ENCODE data around the gene LARGE1. TPM values are rescaled to one million over a fixed set of nuclear protein-coding genes. Genes with fewer than 3 reads are reported as not detected.

The LARGE1 gene
- total RNA-seq, 1 experiment from 2014 or later, result 1.5 TPM

DNA sequence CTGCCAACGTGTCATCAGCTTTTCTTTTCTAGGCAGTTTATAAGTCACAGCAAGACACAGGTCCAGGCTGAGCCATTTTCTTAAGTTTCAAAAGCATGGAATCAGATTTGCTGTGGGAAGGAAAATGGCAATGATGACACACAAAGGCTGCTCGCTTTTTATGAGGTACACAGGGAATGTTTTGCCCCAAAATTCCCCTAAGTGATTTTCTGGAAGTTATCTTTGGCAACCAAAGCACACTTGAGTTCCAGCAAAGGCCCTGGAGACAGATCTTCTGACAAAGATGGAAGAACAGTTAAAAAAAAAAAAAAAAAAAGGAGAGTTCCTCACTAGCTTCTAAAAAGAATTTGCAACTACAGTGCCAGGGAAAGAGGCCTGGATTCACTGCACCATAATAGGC lies 260.8 kb downstream of the LARGE1 start:
- intact Hi-C loops (cut with micrococcal nuclease), result no loop called here
- no peaks in the 10 kb centered on the region for H3K9me2 ChIP-seq (ENCODE audit: insufficient read depth)
- no peaks in the 10 kb centered on the region for H3K4me1 ChIP-seq (ENCODE audit: control insufficient read depth in 1 of 2, insufficient read depth in 2 of 2, low read length in 2 of 2)
- no peak overlapping the region for H3K27ac ChIP-seq (ENCODE audit: low read depth, low read length)
- ChIA-PET POLR2A (no interaction called here), RAD21 (ENCODE audit: low non-redundant PET in 1 of 2, low total read pairs in 2 of 2, uncharacterized antibody in 2 of 2, unreplicated experiment in 2 of 2) (no interaction called here), CTCF (no interaction called here)
- peaks cover 5 to 24% of the 10 kb centered on the region in 2 experiments; a peak in 2 of 4 replicates for H3K9me3 ChIP-seq (ENCODE audit: control insufficient read depth in 1 of 2, insufficient read depth in 1 of 2, low read depth in 1 of 2, low read length in 2 of 2)
- no peak overlapping the region for H3K4me3 ChIP-seq (replicated peaks in 1 of 2; ENCODE audit: low read depth in 1 of 2, low read length in 2 of 2)
- no TSS peak for BruUV-seq (replicated peaks)
- TF ChIP-seq SP1 (IDR thresholded peaks at IDR 0.05; ENCODE audit: low read depth), result no peak
- no peak for TF ChIP-seq SIN3A (IDR thresholded peaks at IDR 0.05; ENCODE audit: low read depth)
- TF ChIP-seq FOSL1 (IDR thresholded peaks at IDR 0.05; ENCODE audit: low read depth), result no peak
- TF ChIP-seq POLR2AphosphoS5 (IDR thresholded peaks at IDR 0.05; ENCODE audit: low read depth, low read length), result no peak
- TF ChIP-seq ZNF274 (IDR thresholded peaks at IDR 0.05; ENCODE audit: low read depth, low read length), result no peak
- TF ChIP-seq POLR2A (IDR thresholded peaks at IDR 0.05; ENCODE audit: borderline replicate concordance, extremely low read depth, insufficient read depth, insufficient read length), result no peak
- TF ChIP-seq ZFX (IDR thresholded peaks at IDR 0.05), result no peak
- TF ChIP-seq, protein P1, sequence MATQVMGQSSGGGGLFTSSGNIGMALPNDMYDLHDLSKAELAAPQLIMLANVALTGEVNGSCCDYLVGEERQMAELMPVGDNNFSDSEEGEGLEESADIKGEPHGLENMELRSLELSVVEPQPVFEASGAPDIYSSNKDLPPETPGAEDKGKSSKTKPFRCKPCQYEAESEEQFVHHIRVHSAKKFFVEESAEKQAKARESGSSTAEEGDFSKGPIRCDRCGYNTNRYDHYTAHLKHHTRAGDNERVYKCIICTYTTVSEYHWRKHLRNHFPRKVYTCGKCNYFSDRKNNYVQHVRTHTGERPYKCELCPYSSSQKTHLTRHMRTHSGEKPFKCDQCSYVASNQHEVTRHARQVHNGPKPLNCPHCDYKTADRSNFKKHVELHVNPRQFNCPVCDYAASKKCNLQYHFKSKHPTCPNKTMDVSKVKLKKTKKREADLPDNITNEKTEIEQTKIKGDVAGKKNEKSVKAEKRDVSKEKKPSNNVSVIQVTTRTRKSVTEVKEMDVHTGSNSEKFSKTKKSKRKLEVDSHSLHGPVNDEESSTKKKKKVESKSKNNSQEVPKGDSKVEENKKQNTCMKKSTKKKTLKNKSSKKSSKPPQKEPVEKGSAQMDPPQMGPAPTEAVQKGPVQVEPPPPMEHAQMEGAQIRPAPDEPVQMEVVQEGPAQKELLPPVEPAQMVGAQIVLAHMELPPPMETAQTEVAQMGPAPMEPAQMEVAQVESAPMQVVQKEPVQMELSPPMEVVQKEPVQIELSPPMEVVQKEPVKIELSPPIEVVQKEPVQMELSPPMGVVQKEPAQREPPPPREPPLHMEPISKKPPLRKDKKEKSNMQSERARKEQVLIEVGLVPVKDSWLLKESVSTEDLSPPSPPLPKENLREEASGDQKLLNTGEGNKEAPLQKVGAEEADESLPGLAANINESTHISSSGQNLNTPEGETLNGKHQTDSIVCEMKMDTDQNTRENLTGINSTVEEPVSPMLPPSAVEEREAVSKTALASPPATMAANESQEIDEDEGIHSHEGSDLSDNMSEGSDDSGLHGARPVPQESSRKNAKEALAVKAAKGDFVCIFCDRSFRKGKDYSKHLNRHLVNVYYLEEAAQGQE (IDR thresholded peaks at IDR 0.05; ENCODE audit: low read depth), result no peak
- TF ChIP-seq TCF7L2 (IDR thresholded peaks at IDR 0.05; ENCODE audit: borderline replicate concordance, extremely low read depth, insufficient read depth, insufficient read length), result no peak
- no peak for ATAC-seq
- no peaks in the 10 kb centered on the region for H4K20me1 ChIP-seq (ENCODE audit: insufficient read depth)
- no peak overlapping the region for H2AFZ ChIP-seq (ENCODE audit: low read depth, low read length, poor library complexity, severe bottlenecking)
- DNase-seq (ENCODE audit: low read depth, low spot score), result no peak
- H3K4me2 ChIP-seq (ENCODE audit: low read length), result no peak overlapping the region
- H3K36me3 ChIP-seq (ENCODE audit: control insufficient read depth in 1 of 2, insufficient read depth in 2 of 2, low read length in 2 of 2), result no peaks in the 10 kb centered on the region
- H3K79me2 ChIP-seq (ENCODE audit: insufficient read depth, low read length), result no peaks in the 10 kb centered on the region
- H3K27me3 ChIP-seq (ENCODE audit: insufficient read depth, low read length), result no peaks in the 10 kb centered on the region
- no peak overlapping the region for H3K9ac ChIP-seq (ENCODE audit: low read length)
